Mucosa of descending colon (tissue), 3 donors: ENCODE data around the gene DRC7. TPM values are rescaled to one million over a fixed set of nuclear protein-coding genes. Genes with fewer than 3 reads are reported as not detected.

Experiments
- ATAC-seq: fragments of 200-7000 bp; cut with Tn5 transposase; one replicate; pipeline ENCODE4 v1.9.1; 2020; ENCODE audit warnings: mild to moderate bottlenecking, moderate library complexity
- DNase-seq, 3 donors: peaks; one replicate each; pipeline ENCODE4 v3.0.0-alpha.2; 2020
- H3K36me3 ChIP-seq: fragments of 200-600 bp; one replicate; pipeline ENCODE4 v1.8.0; 2021; ENCODE audit warnings: low read depth, mild to moderate bottlenecking
- H3K4me1 ChIP-seq: fragments of 200-600 bp; one replicate; pipeline ENCODE4 v1.8.0; 2021; ENCODE audit warnings: low read depth, mild to moderate bottlenecking
- H3K4me3 ChIP-seq: fragments of 200-600 bp; one replicate; pipeline ENCODE4 v1.8.0; 2021; ENCODE audit warnings: mild to moderate bottlenecking
- H3K9me3 ChIP-seq: fragments of 200-600 bp; one replicate; pipeline ENCODE4 v1.8.0; 2021; ENCODE audit warnings: mild to moderate bottlenecking
- CTCF ChIP-seq: fragments of 200-600 bp; IDR thresholded peaks from one replicate; pipeline ENCODE4 v1.8.0; 2022; ENCODE audit warnings: antibody characterized with exemption, mild to moderate bottlenecking
- intact Hi-C, 2 donors: fragments of 100-400 bp; cut with DNase I in 1 of 2; cut with micrococcal nuclease in 1 of 2; formaldehyde crosslinking; loops; one replicate each; pipeline versions ENCODE4 v1.11.0 to v1.11.1; 2022; cut with DNase I, micrococcal nuclease
- total RNA-seq, 3 donors: library from RNA; stranded (reverse); fragmentation: NEBNext Ultra II Directional in 2 of 3; extraction: Animal tissue kit (Norgen Biotek cat#: 25700) in 2 of 3; gene quantifications; one replicate each; pipeline versions ENCODE4 v1.2.1 to v1.2.4, GENCODE V29; 2021 to 2023
- donor health status: DM: no; HTN: no; CAD: no; lungs with moderate emphysema.
- donor health status: DM: no; HTN: no; CAD: no.
- donor health status: DM: no; HTN: yes; CAD: no.

The DRC7 gene
- total RNA-seq, 3 donors from 2014 or later = not detected

- H3K4me3 ChIP-seq = no peak overlapping the region
- H3K36me3 ChIP-seq = no peaks in the 10 kb centered on the region
- DNase-seq (peak in 1 of 3 donors; percentile 43), ATAC-seq (no peak)
- no peak for TF ChIP-seq CTCF
- no peaks in the 10 kb centered on the region for H3K9me3 ChIP-seq
- intact Hi-C loops = no loop called here
- H3K4me1 ChIP-seq = no peaks in the 10 kb centered on the region
Observed at GRCh38 chr16:57762365-57763040, 67.9 kb downstream of the DRC7 start.

- peak in 1 of 3 donors; percentile 31 for DNase-seq
- intact Hi-C loops = no loop called here
- Histone ChIP-seq H3K4me1 (no peaks in the 10 kb centered on the region), H3K9me3 (no peaks in the 10 kb centered on the region), H3K4me3 (no peak overlapping the region), H3K36me3 (no peaks in the 10 kb centered on the region)
- no peak for ATAC-seq
- no peak for TF ChIP-seq CTCF
Observed at GRCh38 chr16:57763285-57764005, 68.8 kb downstream of the DRC7 start.

GRCh38 chr16:57764006-57764340, 69.4 kb downstream of the DRC7 start:
- Histone ChIP-seq H3K36me3 (no peaks in the 10 kb centered on the region), H3K4me3 (no peak overlapping the region), H3K9me3 (no peaks in the 10 kb centered on the region), H3K4me1 (no peaks in the 10 kb centered on the region)
- ATAC-seq (no peak), DNase-seq (peak in 1 of 3 donors; percentile 34)
- TF ChIP-seq CTCF = no peak
- intact Hi-C loops = no loop called here

- H3K4me3 ChIP-seq = no peak overlapping the region
- no peaks in the 10 kb centered on the region for H3K36me3 ChIP-seq
- peak; percentile 38 for ATAC-seq
- peak in 1 of 3 donors; percentile 45 for DNase-seq
- intact Hi-C loops = no loop called here
- H3K9me3 ChIP-seq = no peaks in the 10 kb centered on the region
- TF ChIP-seq CTCF = no peak
- H3K4me1 ChIP-seq = no peaks in the 10 kb centered on the region
Observed at GRCh38 chr16:57764341-57765159, 69.9 kb downstream of the DRC7 start.

- no peak for TF ChIP-seq CTCF
- Histone ChIP-seq H3K4me3 (no peak overlapping the region), H3K9me3 (no peaks in the 10 kb centered on the region), H3K4me1 (no peaks in the 10 kb centered on the region), H3K36me3 (no peaks in the 10 kb centered on the region)
- DNase-seq = peak in 1 of 3 donors; percentile 24
- no peak for ATAC-seq
- intact Hi-C loops = no loop called here
Observed at GRCh38 chr16:57765160-57765728, 70.6 kb downstream of the DRC7 start.
